Hematopoietic multipotent progenitor cell treated with erythropoietin and hydrocortisone succinate and interleukin-3 and kit ligand, for 17 days (in vitro differentiated cells): ENCODE results near the gene CYB5RL.

ENCODE experiments used
- DNase-seq: peaks from one replicate; pipeline ENCODE4 v3.0.0-alpha.2; 2015; ENCODE audit warnings: low spot score

CYB5RL gene

DNA sequence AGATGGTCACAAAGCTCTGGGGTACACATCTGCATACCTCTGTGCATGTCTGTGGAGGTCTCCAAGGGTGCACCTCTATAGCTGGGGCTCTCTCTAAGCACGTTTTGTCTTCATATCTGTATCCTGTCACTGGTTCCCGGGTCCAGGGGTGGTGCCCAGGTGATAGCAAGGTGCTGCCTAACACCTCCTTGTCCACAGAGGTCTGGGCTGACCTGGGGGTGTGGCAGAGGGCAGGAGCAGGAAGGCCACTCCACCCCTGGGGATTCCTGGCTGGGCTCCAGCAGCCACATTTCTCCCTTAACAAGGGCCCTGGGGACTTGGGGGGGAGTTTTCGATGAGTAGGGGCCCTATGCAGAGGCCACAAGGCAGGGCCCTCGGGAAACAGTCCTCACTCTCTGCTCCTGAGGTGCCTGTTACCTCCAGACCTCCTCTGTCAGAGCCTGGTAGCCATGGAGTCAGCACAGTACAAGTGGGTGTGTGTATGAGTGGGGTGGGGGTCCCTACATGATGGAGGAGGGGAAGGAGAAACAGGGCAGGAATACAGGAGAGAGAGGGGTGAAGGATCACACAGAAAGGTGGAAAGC, 40.0 kb downstream of the CYB5RL start:
- no peak for DNase-seq

DNA sequence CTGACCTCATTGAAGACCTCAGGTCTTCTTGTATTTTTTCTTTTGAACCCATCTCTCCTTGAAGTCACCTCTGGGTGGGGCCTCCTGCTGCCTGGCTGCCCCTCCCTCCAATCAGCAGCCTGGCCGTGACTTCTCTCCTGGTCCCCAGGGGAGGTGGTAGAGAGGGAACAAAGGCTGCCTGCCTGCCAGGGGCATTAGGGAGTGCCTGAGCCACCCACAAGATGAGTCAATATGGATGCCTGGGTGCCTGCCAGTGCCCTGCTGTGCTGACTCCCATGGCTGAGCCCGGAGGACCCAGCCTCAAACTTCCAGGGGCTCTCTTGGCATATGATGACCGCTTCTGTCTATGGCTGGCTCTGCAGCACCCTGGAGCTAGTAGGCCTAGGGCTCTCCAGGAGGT, 41.8 kb downstream of the CYB5RL start:
- no peak for DNase-seq

DNA sequence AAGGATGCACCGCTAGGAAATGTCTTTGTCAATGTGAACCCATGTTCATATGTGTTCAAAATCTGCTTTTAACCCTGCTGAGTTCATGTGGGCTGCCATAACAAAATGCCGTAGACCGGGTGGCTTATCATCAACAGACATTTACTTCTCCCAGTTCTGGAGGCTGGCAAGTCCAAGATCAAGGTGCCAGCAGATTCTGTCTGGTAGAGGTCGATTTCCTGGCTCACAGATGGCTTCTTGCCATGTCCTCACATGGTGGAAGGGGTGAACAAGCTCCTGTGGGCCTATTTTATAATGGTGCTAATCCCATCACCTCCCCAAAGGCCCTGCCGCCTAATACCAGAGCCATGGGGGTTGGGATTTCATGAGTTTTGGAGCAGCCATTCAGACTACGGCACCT, 42.4 kb downstream of the CYB5RL start:
- peak; percentile 24 for DNase-seq

DNA sequence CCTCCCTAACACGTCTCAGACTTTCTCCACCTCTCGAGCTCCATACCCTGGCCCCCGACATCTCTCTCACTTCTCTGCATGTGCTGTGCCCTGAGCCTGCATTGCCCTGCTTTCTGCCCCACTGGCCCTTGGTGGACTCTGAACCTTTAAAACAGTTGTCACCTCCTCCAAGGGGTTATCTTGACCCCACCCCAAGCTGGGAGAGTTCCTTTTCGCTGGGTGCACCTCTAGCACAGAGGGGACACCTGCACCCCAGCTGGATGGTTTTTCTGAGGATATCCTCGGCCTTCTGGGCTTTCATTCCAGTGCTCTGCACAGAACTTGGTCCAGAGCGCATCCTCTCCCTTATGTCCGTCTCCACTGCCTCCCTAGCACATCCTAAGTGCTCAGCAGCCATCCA, 42.8 kb downstream of the CYB5RL start:
- no peak for DNase-seq

DNA sequence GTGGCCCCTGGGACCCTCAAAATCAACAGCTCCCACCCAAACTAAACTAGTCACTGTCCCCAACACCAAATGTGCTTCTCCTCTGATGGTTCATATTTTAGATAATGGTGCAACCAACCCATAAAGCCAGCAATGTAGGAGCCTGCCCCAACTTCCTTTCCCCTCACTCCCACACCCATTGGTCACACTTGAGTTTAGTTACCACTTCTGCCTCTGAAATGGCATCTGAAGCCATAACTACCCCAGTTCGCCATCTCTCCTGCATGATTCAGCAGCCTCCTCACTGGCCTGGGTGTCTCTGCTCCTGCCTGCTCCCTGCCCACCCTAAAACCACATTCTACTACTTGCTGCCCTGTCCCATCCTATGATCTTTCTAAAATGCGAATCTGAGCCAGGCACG, 43.6 kb downstream of the CYB5RL start:
- no peak for DNase-seq

DNA sequence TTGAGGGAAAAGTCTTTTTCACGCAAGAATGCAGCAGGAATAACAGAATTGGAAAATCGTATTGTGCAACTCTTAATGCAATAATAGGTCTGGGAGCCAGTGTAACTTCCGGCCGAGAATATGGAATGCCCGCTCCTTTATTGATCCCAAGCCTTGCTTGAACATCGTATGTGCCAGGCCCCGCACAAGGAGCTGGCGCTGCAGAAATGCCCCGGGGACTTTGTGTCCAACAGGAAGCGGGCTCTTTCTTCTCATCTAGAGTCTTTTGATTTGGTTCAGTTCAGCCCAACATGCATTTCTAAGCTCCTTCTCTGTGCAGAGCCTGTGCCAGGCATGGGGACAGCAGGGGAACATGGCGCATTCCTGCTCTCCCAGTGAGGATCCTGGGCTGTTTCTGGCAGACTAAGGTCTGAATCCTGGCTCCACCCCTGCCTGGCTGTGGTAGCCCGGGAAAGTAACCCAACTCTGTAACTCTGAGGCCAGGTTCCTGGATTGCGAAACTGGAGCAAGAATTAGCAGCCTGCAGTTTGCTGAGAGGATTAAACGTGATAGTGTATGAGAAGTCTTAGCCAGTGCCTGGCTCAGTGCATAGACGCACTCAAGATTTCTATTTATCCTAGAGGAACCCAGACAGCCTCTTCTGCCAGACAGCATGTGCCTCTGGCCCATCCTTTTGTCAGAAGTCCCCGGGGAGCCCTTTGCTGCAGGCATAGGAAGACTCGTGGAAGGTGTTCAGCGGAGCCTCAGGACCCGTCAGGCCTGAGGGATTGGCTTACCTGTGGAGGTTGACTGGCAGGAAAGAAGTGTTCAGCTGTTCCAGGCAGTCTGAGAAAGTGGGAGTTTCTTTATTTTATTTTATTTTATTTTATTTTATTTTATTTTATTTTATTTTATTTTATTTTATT, 46.0 kb downstream of the CYB5RL start:
- DNase-seq, result no peak

DNA sequence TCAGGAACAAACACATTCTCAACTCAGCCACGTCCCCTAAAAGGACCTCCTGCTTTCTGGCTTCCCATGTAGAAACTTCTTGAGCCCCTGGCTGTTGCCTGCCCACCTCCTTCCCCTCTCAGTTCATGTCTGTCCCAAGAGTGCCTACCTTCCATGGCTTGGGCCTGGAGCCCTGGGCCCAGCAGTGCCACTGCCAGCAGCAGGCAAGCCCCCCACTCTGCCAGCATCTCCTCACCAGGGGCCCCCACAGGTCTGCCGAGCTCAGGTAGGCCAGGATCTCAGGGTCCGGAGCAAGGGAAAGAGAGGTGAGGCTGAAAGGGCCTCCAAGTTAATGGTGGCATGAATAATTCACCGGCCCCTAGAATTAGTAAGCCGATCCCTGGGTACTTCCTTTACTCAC, 47.1 kb downstream of the CYB5RL start, which contains the start of gene CDCP2:
CDCP2 (minus strand) TSS at position 305 of the 400 bp plus-strand sequence; CDS start at position 227, 78 bp downstream.
- no peak for DNase-seq

DNA sequence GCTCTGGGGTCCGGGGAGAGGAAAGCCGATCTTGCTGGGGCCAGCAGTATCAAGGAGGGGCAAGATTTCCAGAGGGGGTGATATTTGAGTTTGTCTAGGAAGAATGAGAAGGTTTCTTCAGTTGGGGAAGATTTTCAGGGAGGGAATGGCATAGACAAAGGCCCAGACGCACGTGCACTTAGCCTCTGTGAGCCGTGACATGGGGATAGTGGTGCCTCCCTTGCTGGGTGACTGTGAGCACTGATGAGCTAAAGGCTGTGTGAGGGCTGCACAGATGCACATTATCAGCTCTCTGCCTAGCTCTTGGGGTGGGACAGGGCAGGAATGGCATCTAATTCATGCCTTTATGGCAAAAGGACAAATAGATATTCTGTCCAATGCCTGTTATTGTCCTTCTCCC, 48.8 kb downstream of the CYB5RL start:
- DNase-seq, result no peak
